DND-41 (cell line): ENCODE measurements around the gene HOXC5.

Source experiments
- ATAC-seq: fragments of 200-7000 bp; cut with Tn5 transposase; 3 replicates; pipeline ENCODE4 v1.9.1; 2021; ENCODE audit warnings: low read depth; ENCODE audit not compliant: insufficient read depth
- DNase-seq: peaks from one replicate; pipeline ENCODE4 v3.0.0-alpha.2; 2020
- H2AFZ ChIP-seq: 2 replicates; pipeline ENCODE4 v1.6.0; 2012; ENCODE audit warnings: low read depth, low read length
- H3K27ac ChIP-seq: 2 replicates; pipeline ENCODE4 v1.5.1; 2012; ENCODE audit warnings: low read length, inconsistent platforms
- H3K27me3 ChIP-seq: fragments of 200-600 bp; sonication (generic); 2 replicates; pipeline ENCODE4 v1.6.0; 2012; ENCODE audit warnings: low read length, mild to moderate bottlenecking, inconsistent platforms; ENCODE audit not compliant: insufficient read depth, poor library complexity
- H3K36me3 ChIP-seq: 2 replicates; pipeline ENCODE4 v1.5.1; 2012; ENCODE audit warnings: low read length, inconsistent platforms; ENCODE audit not compliant: insufficient read depth
- H3K4me1 ChIP-seq: 2 replicates; pipeline ENCODE4 v1.5.1; 2012; ENCODE audit warnings: mild to moderate bottlenecking, low read length; ENCODE audit not compliant: insufficient read depth
- H3K4me2 ChIP-seq: 2 replicates; pipeline ENCODE4 v1.6.0; 2012; ENCODE audit warnings: mild to moderate bottlenecking, moderate library complexity, low read length, inconsistent platforms; ENCODE audit not compliant: insufficient read depth
- H3K4me3 ChIP-seq, 2 experiments: fragments of 200-600 bp in 1 of 2; shearing (Covaris generic) in 1 of 2; 2 replicates each; pipeline ENCODE4 v1.5.1; 2012 to 2016; ENCODE audit warnings: inconsistent platforms in 2 of 2, low read length in 2 of 2, mild to moderate bottlenecking in 2 of 2, low read depth in 1 of 2, moderate library complexity in 1 of 2
- H3K79me2 ChIP-seq: 2 replicates; pipeline ENCODE4 v1.6.0; 2012; ENCODE audit warnings: low read length, inconsistent platforms; ENCODE audit not compliant: insufficient read depth
- H3K9ac ChIP-seq: 2 replicates; pipeline ENCODE4 v1.6.0; 2012; ENCODE audit warnings: low read depth, mild to moderate bottlenecking, inconsistent platforms, low read length, moderate library complexity
- H3K9me3 ChIP-seq: 2 replicates; pipeline ENCODE4 v1.5.1; 2012; ENCODE audit warnings: low read length, moderate library complexity, mild to moderate bottlenecking, inconsistent platforms; ENCODE audit not compliant: insufficient read depth, severe bottlenecking
- H4K20me1 ChIP-seq: 2 replicates; pipeline ENCODE4 v1.6.0; 2012; ENCODE audit warnings: low read length; ENCODE audit not compliant: insufficient read depth
- EZH2 ChIP-seq: IDR thresholded peaks from 3 replicates; pipeline ENCODE4 v1.6.1; 2012; ENCODE audit warnings: borderline replicate concordance, low read depth, mild to moderate bottlenecking, moderate library complexity, low read length, inconsistent platforms; ENCODE audit not compliant: severe bottlenecking
- TF ChIP-seq, protein P1 (sequence below): IDR thresholded peaks from 2 replicates; pipeline ENCODE4 v1.5.1; 2012; ENCODE audit warnings: borderline replicate concordance, low read length, moderate library complexity, mild to moderate bottlenecking; ENCODE audit not compliant: poor library complexity, severe bottlenecking; ENCODE audit errors: extremely low read depth

The HOXC5 gene

DNA sequence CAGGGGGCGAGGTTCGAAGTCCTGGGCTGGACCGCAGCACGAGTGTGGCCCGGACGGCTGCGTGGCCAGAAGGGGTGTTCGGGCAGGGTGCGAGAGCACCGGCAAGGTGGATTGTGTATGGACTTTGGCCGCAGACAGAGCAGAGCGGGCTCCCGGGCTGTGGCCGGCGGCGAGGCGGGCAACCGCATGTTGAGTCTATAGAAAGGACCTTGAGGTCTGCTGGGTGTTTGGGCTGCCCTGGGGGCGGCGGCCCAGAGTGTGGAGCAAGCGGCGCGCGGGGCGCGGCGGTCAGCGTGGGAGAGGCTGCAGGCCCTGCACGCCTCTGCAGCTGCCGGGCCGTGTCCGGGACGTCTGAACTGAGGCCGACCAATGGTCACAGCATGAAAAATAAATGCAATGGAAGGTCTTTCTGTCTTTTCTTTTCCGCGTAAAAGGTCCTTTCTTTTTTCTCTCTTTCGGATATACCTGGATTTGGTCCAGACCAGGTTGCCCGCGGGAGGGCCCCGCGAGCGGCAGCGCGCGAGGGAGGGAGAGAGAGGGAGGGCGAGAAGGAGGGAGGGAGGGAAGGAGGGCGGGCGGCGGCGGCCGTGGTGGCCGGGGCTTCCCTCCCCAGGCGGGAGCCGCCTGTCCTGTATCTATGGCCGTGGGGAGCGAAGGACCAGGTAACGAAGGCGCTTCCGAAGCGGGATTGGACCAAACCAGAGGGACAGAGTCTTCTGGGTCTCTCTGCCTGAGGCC, 38.4 kb upstream of the HOXC5 start:
- Histone ChIP-seq H3K27ac (no peak overlapping the region), H3K79me2 (no peaks in the 10 kb centered on the region), H2AFZ (no peak overlapping the region), H3K9me3 (no peaks in the 10 kb centered on the region), H3K36me3 (no peaks in the 10 kb centered on the region), H3K27me3 (peaks cover 65% of the 10 kb centered on the region), H4K20me1 (no peaks in the 10 kb centered on the region), H3K4me2 (no peak overlapping the region), H3K9ac (no peak overlapping the region), H3K4me1 (peaks cover 21% of the 10 kb centered on the region), H3K4me3 (no peak overlapping the region)
- DNase-seq (no peak), ATAC-seq (no peak)
- TF ChIP-seq, protein P1, sequence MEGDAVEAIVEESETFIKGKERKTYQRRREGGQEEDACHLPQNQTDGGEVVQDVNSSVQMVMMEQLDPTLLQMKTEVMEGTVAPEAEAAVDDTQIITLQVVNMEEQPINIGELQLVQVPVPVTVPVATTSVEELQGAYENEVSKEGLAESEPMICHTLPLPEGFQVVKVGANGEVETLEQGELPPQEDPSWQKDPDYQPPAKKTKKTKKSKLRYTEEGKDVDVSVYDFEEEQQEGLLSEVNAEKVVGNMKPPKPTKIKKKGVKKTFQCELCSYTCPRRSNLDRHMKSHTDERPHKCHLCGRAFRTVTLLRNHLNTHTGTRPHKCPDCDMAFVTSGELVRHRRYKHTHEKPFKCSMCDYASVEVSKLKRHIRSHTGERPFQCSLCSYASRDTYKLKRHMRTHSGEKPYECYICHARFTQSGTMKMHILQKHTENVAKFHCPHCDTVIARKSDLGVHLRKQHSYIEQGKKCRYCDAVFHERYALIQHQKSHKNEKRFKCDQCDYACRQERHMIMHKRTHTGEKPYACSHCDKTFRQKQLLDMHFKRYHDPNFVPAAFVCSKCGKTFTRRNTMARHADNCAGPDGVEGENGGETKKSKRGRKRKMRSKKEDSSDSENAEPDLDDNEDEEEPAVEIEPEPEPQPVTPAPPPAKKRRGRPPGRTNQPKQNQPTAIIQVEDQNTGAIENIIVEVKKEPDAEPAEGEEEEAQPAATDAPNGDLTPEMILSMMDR = no peak
- TF ChIP-seq EZH2 = no peak

DNA sequence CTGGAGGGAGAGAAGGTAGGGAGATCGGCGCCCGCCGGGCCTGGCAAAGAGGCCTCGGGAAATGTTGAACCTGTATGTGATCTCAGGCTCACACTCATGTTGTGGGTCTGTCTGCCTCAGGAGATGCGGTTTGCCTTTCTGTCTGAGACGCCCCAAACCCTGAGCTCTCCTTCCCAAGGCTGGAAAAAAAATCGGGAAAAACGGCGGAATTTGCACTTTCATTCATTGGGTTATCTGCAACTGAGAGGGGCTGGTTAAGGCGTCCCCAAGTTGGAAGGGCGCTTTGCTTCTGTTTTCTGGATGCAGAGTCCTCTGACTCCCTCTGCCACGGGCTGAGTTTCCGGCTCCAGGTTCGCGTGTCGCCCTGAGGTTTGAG, 37.9 kb upstream of the HOXC5 start:
- H3K9ac ChIP-seq = no peak overlapping the region
- no peak overlapping the region for H3K27ac ChIP-seq
- no peaks in the 10 kb centered on the region for H3K79me2 ChIP-seq
- no peaks in the 10 kb centered on the region for H3K36me3 ChIP-seq
- peaks cover 18% of the 10 kb centered on the region for H3K4me1 ChIP-seq
- H3K27me3 ChIP-seq = peaks cover 59% of the 10 kb centered on the region
- H3K4me3 ChIP-seq = no peak overlapping the region
- peak overlapping the region; percentile 70; the same call in 1 of the 2 replicates for H2AFZ ChIP-seq
- ATAC-seq (no peak), DNase-seq (no peak)
- H3K4me2 ChIP-seq = no peak overlapping the region
- no peaks in the 10 kb centered on the region for H3K9me3 ChIP-seq
- no peaks in the 10 kb centered on the region for H4K20me1 ChIP-seq
- no peak for TF ChIP-seq EZH2
- TF ChIP-seq, protein P1 = no peak

- Histone ChIP-seq H3K9me3 (no peaks in the 10 kb centered on the region), H3K27ac (peak overlapping the region; percentile 32; the same call in 1 of the 2 replicates), H4K20me1 (no peaks in the 10 kb centered on the region), H3K9ac (peak overlapping the region; percentile 53), H2AFZ (peak overlapping the region; percentile 70), H3K4me3 (peak overlapping the region in 1 of 2 experiments; percentile 47; a peak in 3 of 4 replicates), H3K4me1 (peaks cover 18% of the 10 kb centered on the region), H3K79me2 (no peaks in the 10 kb centered on the region), H3K27me3 (peaks cover 53% of the 10 kb centered on the region), H3K4me2 (peak overlapping the region; percentile 54), H3K36me3 (no peaks in the 10 kb centered on the region)
- ATAC-seq = peak; percentile 67
- TF ChIP-seq EZH2 = no peak
- TF ChIP-seq, protein P1 = no peak
- DNase-seq = no peak
These were observed 37.2 kb upstream of the HOXC5 start for GRCh38 chr12:53995378-53996239.
